ENCODE data around the gene CELA2B. TPM values are rescaled to one million over a fixed set of nuclear protein-coding genes. Genes with fewer than 3 reads are reported as not detected.
"Not testable (repeated sequence)": the region's sequence is repeated elsewhere in the genome, so short reads cannot be mapped to it uniquely, and the experiment has no call there.

The CELA2B gene
- total RNA-seq, 1 experiment from 2014 or later, result not detected

- H3K4me2 ChIP-seq, result no peak overlapping the region
- H3K79me2 ChIP-seq (ENCODE audit: low read depth), result no peaks in the 10 kb centered on the region
- no peak overlapping the region for H2AFZ ChIP-seq
- H3K9me3 ChIP-seq (ENCODE audit: insufficient read depth, low read depth), result no peaks in the 10 kb centered on the region
- no peak overlapping the region for H3K4me3 ChIP-seq
- no peaks in the 10 kb centered on the region for H4K20me1 ChIP-seq (ENCODE audit: insufficient read depth)
- H3K27me3 ChIP-seq (ENCODE audit: insufficient read depth, low read depth), result no peaks in the 10 kb centered on the region
- H3F3A ChIP-seq (ENCODE audit: insufficient read depth, low read depth), result no peaks in the 10 kb centered on the region
- TF ChIP-seq EZH2 (IDR thresholded peaks at IDR 0.05; ENCODE audit: low read depth), result no peak
- TF ChIP-seq CTCF (conservative IDR thresholded peaks at IDR 0.05), result no peak
- POLR2A ChIA-PET (ENCODE audit: unreplicated experiment), result no interaction called here
- H3K27ac ChIP-seq, result no peak overlapping the region
- CTCF ChIA-PET, result no interaction called here
- no TSS peak for BruUV-seq (replicated peaks)
- no peaks in the 10 kb centered on the region for H3K36me3 ChIP-seq (ENCODE audit: low read depth)
- intact Hi-C loops (cut with micrococcal nuclease; ENCODE audit: unreplicated experiment), result no loop called here
- no peaks in the 10 kb centered on the region for H3K4me1 ChIP-seq (replicated peaks; ENCODE audit: insufficient read depth)
- H3K9me2 ChIP-seq (ENCODE audit: insufficient read depth), result no peaks in the 10 kb centered on the region
- no peak for DNase-seq
Observed at GRCh38 chr1:15489052-15489736, 13.3 kb downstream of the CELA2B start.

GRCh38 chr1:15491010-15491409 lies 15.1 kb downstream of the CELA2B start:
- H3K27me3 ChIP-seq (ENCODE audit: insufficient read depth, low read depth); H3F3A ChIP-seq (ENCODE audit: insufficient read depth, low read depth); H4K20me1 ChIP-seq (ENCODE audit: insufficient read depth); DNase-seq; H2AFZ ChIP-seq; intact Hi-C loops (cut with micrococcal nuclease; ENCODE audit: unreplicated experiment); H3K79me2 ChIP-seq (ENCODE audit: low read depth); BruUV-seq (replicated peaks); H3K4me2 ChIP-seq; H3K9me3 ChIP-seq (ENCODE audit: insufficient read depth, low read depth); H3K27ac ChIP-seq; POLR2A ChIA-PET (ENCODE audit: unreplicated experiment); H3K36me3 ChIP-seq (ENCODE audit: low read depth); CTCF ChIA-PET; H3K9me2 ChIP-seq (ENCODE audit: insufficient read depth); H3K4me1 ChIP-seq (replicated peaks; ENCODE audit: insufficient read depth); H3K4me3 ChIP-seq: not testable (repeated sequence)

- Histone ChIP-seq H3K36me3 (ENCODE audit: low read depth) (no peaks in the 10 kb centered on the region), H3K4me1 (replicated peaks; ENCODE audit: insufficient read depth) (no peaks in the 10 kb centered on the region), H3K4me2 (no peak overlapping the region), H3K4me3 (no peak overlapping the region), H2AFZ (no peak overlapping the region), H4K20me1 (ENCODE audit: insufficient read depth) (no peaks in the 10 kb centered on the region), H3K27ac (no peak overlapping the region), H3K9me2 (ENCODE audit: insufficient read depth) (no peaks in the 10 kb centered on the region), H3K79me2 (ENCODE audit: low read depth) (no peaks in the 10 kb centered on the region), H3K27me3 (ENCODE audit: insufficient read depth, low read depth) (no peaks in the 10 kb centered on the region), H3K9me3 (ENCODE audit: insufficient read depth, low read depth) (no peaks in the 10 kb centered on the region), H3F3A (ENCODE audit: insufficient read depth, low read depth) (no peaks in the 10 kb centered on the region)
- ChIA-PET CTCF (no interaction called here), POLR2A (ENCODE audit: unreplicated experiment) (no interaction called here)
- TF ChIP-seq CTCF (conservative IDR thresholded peaks at IDR 0.05), result no peak
- no peak for TF ChIP-seq EZH2 (IDR thresholded peaks at IDR 0.05; ENCODE audit: low read depth)
- no peak for DNase-seq
- no TSS peak for BruUV-seq (replicated peaks)
- intact Hi-C loops (cut with micrococcal nuclease; ENCODE audit: unreplicated experiment), result no loop called here
Observed at GRCh38 chr1:15492596-15492995, 16.7 kb downstream of the CELA2B start.

GRCh38 chr1:15493869-15494390 lies 18.0 kb downstream of the CELA2B start:
- no peaks in the 10 kb centered on the region for H3K4me1 ChIP-seq (replicated peaks; ENCODE audit: insufficient read depth)
- H3K27me3 ChIP-seq (ENCODE audit: insufficient read depth, low read depth), result no peaks in the 10 kb centered on the region
- TF ChIP-seq CTCF (conservative IDR thresholded peaks at IDR 0.05) (no peak), EZH2 (IDR thresholded peaks at IDR 0.05; ENCODE audit: low read depth) (no peak)
- ChIA-PET CTCF (no interaction called here), POLR2A (ENCODE audit: unreplicated experiment) (no interaction called here)
- H3K27ac ChIP-seq, result no peak overlapping the region
- no peak overlapping the region for H3K4me2 ChIP-seq
- intact Hi-C loops (cut with micrococcal nuclease; ENCODE audit: unreplicated experiment), result no loop called here
- H2AFZ ChIP-seq, result no peak overlapping the region
- no TSS peak for BruUV-seq (replicated peaks)
- no peak for DNase-seq
- H3F3A ChIP-seq (ENCODE audit: insufficient read depth, low read depth), result no peaks in the 10 kb centered on the region
- no peaks in the 10 kb centered on the region for H3K9me2 ChIP-seq (ENCODE audit: insufficient read depth)
- no peaks in the 10 kb centered on the region for H3K36me3 ChIP-seq (ENCODE audit: low read depth)
- no peak overlapping the region for H3K4me3 ChIP-seq
- no peaks in the 10 kb centered on the region for H3K9me3 ChIP-seq (ENCODE audit: insufficient read depth, low read depth)
- no peaks in the 10 kb centered on the region for H3K79me2 ChIP-seq (ENCODE audit: low read depth)
- H4K20me1 ChIP-seq (ENCODE audit: insufficient read depth), result no peaks in the 10 kb centered on the region

All from PC-9 (cell line).